ENCODE data around the gene JAK3. TPM values are rescaled to one million over a fixed set of nuclear protein-coding genes. Genes with fewer than 3 reads are reported as not detected.

JAK3 gene
- total and polyA plus RNA-seq, 2 of the 8 experiments (the other 6 are each of a cell fraction or from before 2014, with no cell fraction given): 4.0 to 4.7 TPM

DNA sequence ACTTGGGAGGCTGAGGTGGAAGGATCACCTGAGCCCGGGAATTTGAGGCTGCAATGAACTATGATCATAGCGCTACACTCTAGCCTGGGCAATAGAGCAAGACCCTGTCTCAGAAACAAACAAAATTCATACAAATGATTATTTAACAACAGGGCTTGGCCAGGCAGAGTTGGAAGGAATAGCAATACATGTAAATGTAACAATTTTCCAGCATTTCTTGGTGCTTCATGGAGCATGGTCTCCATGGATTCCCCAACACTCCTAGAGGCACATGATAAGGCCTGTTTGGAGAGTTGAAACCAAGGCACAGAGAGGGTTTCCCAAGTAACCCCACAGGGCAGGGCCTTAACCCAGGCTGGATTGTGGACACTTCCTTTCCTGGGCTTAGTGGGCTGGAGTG is 36.7 kb downstream of the JAK3 start:
- Histone ChIP-seq H3K4ac (replicated peaks; ENCODE audit: insufficient read length, low read depth, low read length) (no peak overlapping the region), H3K23ac (ENCODE audit: insufficient read length) (no peak overlapping the region), H2BK5ac (ENCODE audit: low read depth, low read length) (no peak overlapping the region), H3K27ac (ENCODE audit: low read depth, low read length) (no peak overlapping the region), H2AFZ (ENCODE audit: low read length) (no peak overlapping the region), H3K4me1 (replicated peaks in 1 of 4; ENCODE audit: control insufficient read depth in 3 of 4, insufficient read depth in 4 of 4, low read length in 3 of 4) (no peaks in the 10 kb centered on the region), H2BK120ac (replicated peaks; ENCODE audit: low read depth, low read length) (no peak overlapping the region), H3K36me3 (ENCODE audit: control insufficient read depth in 2 of 4, insufficient read depth in 4 of 4, low read length in 3 of 4) (no peaks in the 10 kb centered on the region), H3K79me2 (ENCODE audit: control insufficient read depth in 1 of 2, insufficient read depth in 2 of 2, low read length in 2 of 2) (no peaks in the 10 kb centered on the region), H3K9me3 (ENCODE audit: insufficient read depth in 2 of 2, low read depth in 1 of 2, low read length in 1 of 2) (no peaks in the 10 kb centered on the region), H3K56ac (replicated peaks; ENCODE audit: insufficient read length, low read depth, low read length) (no peak overlapping the region), H4K8ac (ENCODE audit: extremely low read depth, insufficient read depth, low read length) (no peak overlapping the region), H3K9ac (replicated peaks in 1 of 4; ENCODE audit: extremely low read depth in 1 of 4, low read depth in 3 of 4, low read length in 3 of 4) (no peak overlapping the region), H3K18ac (ENCODE audit: extremely low read depth, low read length) (no peak overlapping the region), H3K4me3 (ENCODE audit: extremely low read depth in 1 of 4, insufficient read depth in 2 of 4, low read depth in 3 of 4, low read length in 4 of 4) (no peak overlapping the region), H2BK12ac (ENCODE audit: low read depth, low read length) (no peak overlapping the region), H2BK15ac (ENCODE audit: low read length) (no peak overlapping the region), H3K79me1 (ENCODE audit: low read depth, low read length) (no peaks in the 10 kb centered on the region), H3K4me2 (ENCODE audit: insufficient read depth in 1 of 2, low read depth in 2 of 2, low read length in 2 of 2) (no peak overlapping the region), H4K5ac (ENCODE audit: insufficient read length, low read depth, low read length) (no peak overlapping the region), H4K20me1 (replicated peaks in 1 of 2; ENCODE audit: control insufficient read depth in 1 of 2, insufficient read depth in 2 of 2, low read length in 2 of 2) (no peaks in the 10 kb centered on the region), H2AK5ac (ENCODE audit: low read depth, low read length) (no peak overlapping the region), H3K14ac (ENCODE audit: insufficient read length) (no peak overlapping the region), H4K91ac (replicated peaks; ENCODE audit: insufficient read length, low read length) (no peak overlapping the region), H2BK20ac (ENCODE audit: low read length) (no peak overlapping the region), H3K23me2 (ENCODE audit: low read depth, low read length) (peaks cover 2% of the 10 kb centered on the region; the same call in 1 of the 2 replicates), H3K27me3 (replicated peaks in 1 of 4; ENCODE audit: control insufficient read depth in 3 of 4, extremely low read depth in 1 of 4, insufficient read depth in 3 of 4, low read length in 3 of 4) (no peaks in the 10 kb centered on the region; a peak in 1 of 7 replicates)
- ChIA-PET POLR2A (ENCODE audit: partially characterized antibody) (interaction anchor here (1.9 to 3.1 kb wide), 2 partner anchors 20 to 49 kb away, joined by 4 to 10 read pairs; partner anchors contain the start of gene RPL18A), CTCF (ENCODE audit: partially characterized antibody) (no interaction called here)
- 83% methylated on average over 2 of the region's 2 CpGs; no CpG with 5 or more reads in 1 of the 2 experiments for WGBS, 2 experiments (ENCODE audit: extremely low coverage in 1 of 2, insufficient coverage in 1 of 2, insufficient read length in 1 of 2, insufficient replicate concordance in 2 of 2, low coverage in 1 of 2, low lambda C conversion rate in 2 of 2, missing lambda C conversion rate in 1 of 2)
- DNase-seq (ENCODE audit: low read depth in 1 of 2, low spot score in 2 of 2) (no peak), FAIRE-seq (no peak)
- TF ChIP-seq SP4 (IDR thresholded peaks at IDR 0.05; ENCODE audit: low read length) (no peak), NRF1 (IDR thresholded peaks at IDR 0.05; ENCODE audit: low read depth, low read length) (no peak), CHD2 (IDR thresholded peaks at IDR 0.05; ENCODE audit: low read length) (no peak), RNF2 (IDR thresholded peaks at IDR 0.05; ENCODE audit: borderline replicate concordance, low read depth, low read length, missing control alignments, poor library complexity, severe bottlenecking) (no peak), JUN (IDR thresholded peaks at IDR 0.05; ENCODE audit: low read depth, low read length) (no peak), RFX5 (IDR thresholded peaks at IDR 0.05; ENCODE audit: borderline replicate concordance, low read depth, low read length) (no peak), YY1 (IDR thresholded peaks at IDR 0.05; ENCODE audit: low read depth, low read length) (no peak), SP2 (IDR thresholded peaks at IDR 0.05; ENCODE audit: low read length) (no peak), KDM5A (IDR thresholded peaks at IDR 0.05; ENCODE audit: low read length) (no peak), POLR2AphosphoS5 (IDR thresholded peaks at IDR 0.05; ENCODE audit: low read depth, low read length) (no peak), SRF (IDR thresholded peaks at IDR 0.05; ENCODE audit: low read depth, low read length) (no peak)

All from H1 (cell line).